Vagina (tissue), 2 donors: ENCODE measurements around the gene RUSC2.

Experiments used
- POLR2A ChIP-seq, 2 donors: fragments of 450-650 bp; IDR thresholded peaks; one replicate each; pipeline ENCODE4 v1.6.1; 2017; ENCODE audit warnings: antibody characterized with exemption in 2 of 2, mild to moderate bottlenecking in 2 of 2, moderate library complexity in 2 of 2
- TF ChIP-seq, protein P1 (sequence below), 3 experiments: fragments of 450-650 bp in 2 of 3; fragments of 200-600 bp in 1 of 3; sonication (generic) in 1 of 3; IDR thresholded peaks; one replicate each; pipeline ENCODE4 v1.5.1; 2017 to 2019; ENCODE audit warnings: antibody characterized with exemption in 3 of 3, mild to moderate bottlenecking in 2 of 3, moderate library complexity in 2 of 3

DNA sequence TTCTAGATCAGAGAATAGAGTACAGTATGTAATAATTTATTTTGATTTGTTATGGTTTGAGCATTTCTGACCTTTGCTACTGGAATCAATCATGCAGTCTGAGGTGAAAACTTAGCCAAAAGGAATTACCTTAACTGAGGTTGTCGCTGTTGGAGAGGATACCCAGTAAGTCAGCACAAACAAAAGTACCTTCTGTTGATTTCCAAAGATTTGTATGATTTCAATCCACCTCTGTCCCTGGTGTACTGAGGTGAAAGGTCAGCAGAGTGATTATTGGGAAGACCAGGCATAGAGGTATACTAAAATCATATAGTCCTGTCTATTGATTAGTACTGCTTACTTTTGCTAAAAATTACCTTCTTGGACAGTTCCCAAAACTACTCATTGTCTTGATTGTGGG is 32.8 kb downstream of the RUSC2 start:
- TF ChIP-seq, protein P1, sequence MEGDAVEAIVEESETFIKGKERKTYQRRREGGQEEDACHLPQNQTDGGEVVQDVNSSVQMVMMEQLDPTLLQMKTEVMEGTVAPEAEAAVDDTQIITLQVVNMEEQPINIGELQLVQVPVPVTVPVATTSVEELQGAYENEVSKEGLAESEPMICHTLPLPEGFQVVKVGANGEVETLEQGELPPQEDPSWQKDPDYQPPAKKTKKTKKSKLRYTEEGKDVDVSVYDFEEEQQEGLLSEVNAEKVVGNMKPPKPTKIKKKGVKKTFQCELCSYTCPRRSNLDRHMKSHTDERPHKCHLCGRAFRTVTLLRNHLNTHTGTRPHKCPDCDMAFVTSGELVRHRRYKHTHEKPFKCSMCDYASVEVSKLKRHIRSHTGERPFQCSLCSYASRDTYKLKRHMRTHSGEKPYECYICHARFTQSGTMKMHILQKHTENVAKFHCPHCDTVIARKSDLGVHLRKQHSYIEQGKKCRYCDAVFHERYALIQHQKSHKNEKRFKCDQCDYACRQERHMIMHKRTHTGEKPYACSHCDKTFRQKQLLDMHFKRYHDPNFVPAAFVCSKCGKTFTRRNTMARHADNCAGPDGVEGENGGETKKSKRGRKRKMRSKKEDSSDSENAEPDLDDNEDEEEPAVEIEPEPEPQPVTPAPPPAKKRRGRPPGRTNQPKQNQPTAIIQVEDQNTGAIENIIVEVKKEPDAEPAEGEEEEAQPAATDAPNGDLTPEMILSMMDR (IDR thresholded peaks at IDR 0.05): no peak
- no peak for TF ChIP-seq POLR2A (IDR thresholded peaks at IDR 0.05)
